Liver (tissue), 3 donors: ENCODE measurements around the gene DEXI.

ENCODE experiments used
- ATF3 ChIP-seq: IDR thresholded peaks from 2 replicates; pipeline ENCODE4 v1.6.1; 2016; ENCODE audit warnings: antibody characterized with exemption
- FOXA1 ChIP-seq: IDR thresholded peaks from 2 replicates; pipeline ENCODE4 v1.6.1; 2016; ENCODE audit warnings: antibody characterized with exemption
- FOXA2 ChIP-seq: IDR thresholded peaks from 2 replicates; pipeline ENCODE4 v1.6.1; 2016; ENCODE audit warnings: antibody characterized with exemption
- GABPA ChIP-seq, 2 donors: IDR thresholded peaks in 1 of 2; conservative IDR thresholded peaks in 1 of 2; 2 replicates each; pipeline ENCODE4 v1.6.1; 2016; ENCODE audit warnings: antibody characterized with exemption in 2 of 2, mild to moderate bottlenecking in 1 of 2, moderate library complexity in 1 of 2
- HNF4A ChIP-seq, 2 donors: conservative IDR thresholded peaks; 2 replicates each; pipeline ENCODE4 v1.6.1; 2016; ENCODE audit warnings: antibody characterized with exemption in 2 of 2, mild to moderate bottlenecking in 2 of 2
- HNF4G ChIP-seq: IDR thresholded peaks from 2 replicates; pipeline ENCODE4 v1.6.1; 2016; ENCODE audit warnings: antibody characterized with exemption
- JUND ChIP-seq, 2 donors: IDR thresholded peaks; 2 replicates each; pipeline ENCODE4 v1.6.1; 2016; ENCODE audit warnings: antibody characterized with exemption in 2 of 2
- MAX ChIP-seq: IDR thresholded peaks from 2 replicates; pipeline ENCODE4 v1.6.1; 2016; ENCODE audit warnings: antibody characterized with exemption
- NR2F2 ChIP-seq: IDR thresholded peaks from 2 replicates; pipeline ENCODE4 v1.6.1; 2016; ENCODE audit warnings: antibody characterized with exemption
- RAD21 ChIP-seq, 2 donors: IDR thresholded peaks; 2 replicates each; pipeline ENCODE4 v1.6.1; 2016; ENCODE audit warnings: antibody characterized with exemption in 2 of 2, mild to moderate bottlenecking in 2 of 2
- TAF1 ChIP-seq: conservative IDR thresholded peaks from 2 replicates; pipeline ENCODE4 v1.6.1; 2016; ENCODE audit warnings: antibody characterized with exemption, mild to moderate bottlenecking
- TF ChIP-seq, protein P1 (sequence below): fragments of 150-350 bp; IDR thresholded peaks from 2 replicates; pipeline ENCODE4 v1.5.1; 2017; ENCODE audit warnings: improper control_type of control experiment, low read depth, low read length; ENCODE audit not compliant: missing input control
- TF ChIP-seq, protein P2 (sequence below): IDR thresholded peaks from 2 replicates; pipeline ENCODE4 v1.6.1; 2016; ENCODE audit warnings: antibody characterized with exemption, mild to moderate bottlenecking
- TF ChIP-seq, protein P3 (sequence below): IDR thresholded peaks from 2 replicates; pipeline ENCODE4 v1.6.1; 2016; ENCODE audit warnings: antibody characterized with exemption
- donor health status: healthy.
- donor health status: healthy.

GRCh38 chr16:10906914-10907756 lies 35.1 kb downstream of the DEXI start:
- TF ChIP-seq, protein P1, sequence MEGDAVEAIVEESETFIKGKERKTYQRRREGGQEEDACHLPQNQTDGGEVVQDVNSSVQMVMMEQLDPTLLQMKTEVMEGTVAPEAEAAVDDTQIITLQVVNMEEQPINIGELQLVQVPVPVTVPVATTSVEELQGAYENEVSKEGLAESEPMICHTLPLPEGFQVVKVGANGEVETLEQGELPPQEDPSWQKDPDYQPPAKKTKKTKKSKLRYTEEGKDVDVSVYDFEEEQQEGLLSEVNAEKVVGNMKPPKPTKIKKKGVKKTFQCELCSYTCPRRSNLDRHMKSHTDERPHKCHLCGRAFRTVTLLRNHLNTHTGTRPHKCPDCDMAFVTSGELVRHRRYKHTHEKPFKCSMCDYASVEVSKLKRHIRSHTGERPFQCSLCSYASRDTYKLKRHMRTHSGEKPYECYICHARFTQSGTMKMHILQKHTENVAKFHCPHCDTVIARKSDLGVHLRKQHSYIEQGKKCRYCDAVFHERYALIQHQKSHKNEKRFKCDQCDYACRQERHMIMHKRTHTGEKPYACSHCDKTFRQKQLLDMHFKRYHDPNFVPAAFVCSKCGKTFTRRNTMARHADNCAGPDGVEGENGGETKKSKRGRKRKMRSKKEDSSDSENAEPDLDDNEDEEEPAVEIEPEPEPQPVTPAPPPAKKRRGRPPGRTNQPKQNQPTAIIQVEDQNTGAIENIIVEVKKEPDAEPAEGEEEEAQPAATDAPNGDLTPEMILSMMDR: no peak
- no peak for TF ChIP-seq MAX
- TF ChIP-seq, protein P2, sequence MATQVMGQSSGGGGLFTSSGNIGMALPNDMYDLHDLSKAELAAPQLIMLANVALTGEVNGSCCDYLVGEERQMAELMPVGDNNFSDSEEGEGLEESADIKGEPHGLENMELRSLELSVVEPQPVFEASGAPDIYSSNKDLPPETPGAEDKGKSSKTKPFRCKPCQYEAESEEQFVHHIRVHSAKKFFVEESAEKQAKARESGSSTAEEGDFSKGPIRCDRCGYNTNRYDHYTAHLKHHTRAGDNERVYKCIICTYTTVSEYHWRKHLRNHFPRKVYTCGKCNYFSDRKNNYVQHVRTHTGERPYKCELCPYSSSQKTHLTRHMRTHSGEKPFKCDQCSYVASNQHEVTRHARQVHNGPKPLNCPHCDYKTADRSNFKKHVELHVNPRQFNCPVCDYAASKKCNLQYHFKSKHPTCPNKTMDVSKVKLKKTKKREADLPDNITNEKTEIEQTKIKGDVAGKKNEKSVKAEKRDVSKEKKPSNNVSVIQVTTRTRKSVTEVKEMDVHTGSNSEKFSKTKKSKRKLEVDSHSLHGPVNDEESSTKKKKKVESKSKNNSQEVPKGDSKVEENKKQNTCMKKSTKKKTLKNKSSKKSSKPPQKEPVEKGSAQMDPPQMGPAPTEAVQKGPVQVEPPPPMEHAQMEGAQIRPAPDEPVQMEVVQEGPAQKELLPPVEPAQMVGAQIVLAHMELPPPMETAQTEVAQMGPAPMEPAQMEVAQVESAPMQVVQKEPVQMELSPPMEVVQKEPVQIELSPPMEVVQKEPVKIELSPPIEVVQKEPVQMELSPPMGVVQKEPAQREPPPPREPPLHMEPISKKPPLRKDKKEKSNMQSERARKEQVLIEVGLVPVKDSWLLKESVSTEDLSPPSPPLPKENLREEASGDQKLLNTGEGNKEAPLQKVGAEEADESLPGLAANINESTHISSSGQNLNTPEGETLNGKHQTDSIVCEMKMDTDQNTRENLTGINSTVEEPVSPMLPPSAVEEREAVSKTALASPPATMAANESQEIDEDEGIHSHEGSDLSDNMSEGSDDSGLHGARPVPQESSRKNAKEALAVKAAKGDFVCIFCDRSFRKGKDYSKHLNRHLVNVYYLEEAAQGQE: no peak
- TF ChIP-seq, protein P3, sequence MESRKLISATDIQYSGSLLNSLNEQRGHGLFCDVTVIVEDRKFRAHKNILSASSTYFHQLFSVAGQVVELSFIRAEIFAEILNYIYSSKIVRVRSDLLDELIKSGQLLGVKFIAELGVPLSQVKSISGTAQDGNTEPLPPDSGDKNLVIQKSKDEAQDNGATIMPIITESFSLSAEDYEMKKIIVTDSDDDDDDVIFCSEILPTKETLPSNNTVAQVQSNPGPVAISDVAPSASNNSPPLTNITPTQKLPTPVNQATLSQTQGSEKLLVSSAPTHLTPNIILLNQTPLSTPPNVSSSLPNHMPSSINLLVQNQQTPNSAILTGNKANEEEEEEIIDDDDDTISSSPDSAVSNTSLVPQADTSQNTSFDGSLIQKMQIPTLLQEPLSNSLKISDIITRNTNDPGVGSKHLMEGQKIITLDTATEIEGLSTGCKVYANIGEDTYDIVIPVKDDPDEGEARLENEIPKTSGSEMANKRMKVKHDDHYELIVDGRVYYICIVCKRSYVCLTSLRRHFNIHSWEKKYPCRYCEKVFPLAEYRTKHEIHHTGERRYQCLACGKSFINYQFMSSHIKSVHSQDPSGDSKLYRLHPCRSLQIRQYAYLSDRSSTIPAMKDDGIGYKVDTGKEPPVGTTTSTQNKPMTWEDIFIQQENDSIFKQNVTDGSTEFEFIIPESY: no peak
- no peak for TF ChIP-seq HNF4A (conservative IDR thresholded peaks at IDR 0.05)
- no peak for TF ChIP-seq FOXA2
- no peak for TF ChIP-seq ATF3
- TF ChIP-seq NR2F2: no peak
- TF ChIP-seq GABPA (IDR thresholded peaks at IDR 0.05 in 1 of 2, conservative IDR thresholded peaks at IDR 0.05 in 1 of 2): no peak
- no peak for TF ChIP-seq RAD21 (IDR thresholded peaks at IDR 0.05)
- TF ChIP-seq JUND (IDR thresholded peaks at IDR 0.05): no peak
- no peak for TF ChIP-seq HNF4G
- TF ChIP-seq TAF1: no peak
- TF ChIP-seq FOXA1: no peak
